Islet precursor cell (in vitro differentiated cells): ENCODE data around the gene CCDC14.
A peak's percentile ranks its signal among the peaks of the same experiment; 100 is the strongest.
"Not testable (repeated sequence)": the region's sequence is repeated elsewhere in the genome, so short reads cannot be mapped to it uniquely, and the experiment has no call there.

ENCODE experiments used
- DNase-seq: peaks from one replicate; pipeline ENCODE4 v3.0.0-alpha.2; 2018

Gene CCDC14

GRCh38 chr3:123899300-123899865 is 61.6 kb downstream of the CCDC14 start:
- DNase-seq = no peak

DNA sequence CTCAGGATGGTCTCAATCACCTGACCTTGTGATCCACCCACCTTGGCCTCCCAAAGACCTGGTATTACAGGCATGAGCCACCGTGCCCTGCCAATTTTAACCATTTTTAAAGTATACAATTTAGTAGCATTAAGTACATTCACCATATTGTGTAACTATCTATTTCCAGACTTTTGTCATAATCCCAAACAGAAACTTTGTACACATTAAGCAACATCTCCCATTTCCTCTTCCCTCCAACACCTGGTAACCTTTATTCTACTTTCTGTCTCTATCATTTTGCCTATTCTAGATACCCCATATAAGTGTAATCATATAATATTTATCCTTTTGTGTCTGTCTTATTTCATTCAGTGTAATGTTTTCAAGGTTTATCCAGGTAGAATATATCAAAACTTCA is 68.0 kb downstream of the CCDC14 start:
- DNase-seq = no peak

DNA sequence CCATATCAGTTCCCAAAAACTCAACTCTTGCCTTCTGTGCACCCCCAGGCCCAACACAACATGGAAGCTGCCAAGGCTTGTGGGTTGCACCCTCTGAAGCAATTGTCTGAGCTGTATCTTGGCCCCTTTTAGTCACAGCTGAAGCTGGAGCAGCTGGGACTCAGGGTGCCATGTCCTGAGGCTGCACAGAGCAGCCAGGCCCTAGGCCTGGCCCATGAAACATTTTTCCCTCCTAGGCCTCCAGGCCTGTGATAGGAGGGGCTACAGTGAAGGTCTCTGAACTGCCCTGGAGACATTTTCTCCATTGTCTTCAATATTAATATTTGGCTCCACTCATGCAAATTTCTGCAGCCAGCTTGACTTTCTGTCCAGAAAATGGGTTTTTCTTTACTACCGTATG is 68.8 kb downstream of the CCDC14 start:
- no peak for DNase-seq

GRCh38 chr3:123890991-123891390 is 70.0 kb downstream of the CCDC14 start:
- DNase-seq = not testable (repeated sequence)

DNA sequence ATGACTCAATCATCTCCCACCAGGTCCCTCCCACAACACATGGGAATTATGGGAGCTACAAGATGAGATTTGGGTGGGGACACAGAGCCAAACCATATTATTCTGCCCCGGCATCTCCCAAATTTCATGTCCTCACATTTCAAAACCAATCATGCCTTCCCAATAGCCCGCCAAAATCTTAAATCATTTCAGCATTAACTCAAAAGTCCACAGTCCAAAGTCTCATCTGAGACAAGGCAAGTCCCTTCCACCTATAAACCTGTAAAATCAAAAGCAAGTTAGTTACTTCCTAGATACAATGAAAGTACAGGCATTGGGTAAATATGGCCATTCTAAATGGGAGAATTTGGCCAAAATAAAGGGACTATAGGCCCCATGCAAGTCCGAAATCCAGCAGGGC is 70.9 kb downstream of the CCDC14 start:
- not testable (repeated sequence) for DNase-seq

GRCh38 chr3:123884993-123885392 is 76.0 kb downstream of the CCDC14 start:
- DNase-seq = no peak

DNA sequence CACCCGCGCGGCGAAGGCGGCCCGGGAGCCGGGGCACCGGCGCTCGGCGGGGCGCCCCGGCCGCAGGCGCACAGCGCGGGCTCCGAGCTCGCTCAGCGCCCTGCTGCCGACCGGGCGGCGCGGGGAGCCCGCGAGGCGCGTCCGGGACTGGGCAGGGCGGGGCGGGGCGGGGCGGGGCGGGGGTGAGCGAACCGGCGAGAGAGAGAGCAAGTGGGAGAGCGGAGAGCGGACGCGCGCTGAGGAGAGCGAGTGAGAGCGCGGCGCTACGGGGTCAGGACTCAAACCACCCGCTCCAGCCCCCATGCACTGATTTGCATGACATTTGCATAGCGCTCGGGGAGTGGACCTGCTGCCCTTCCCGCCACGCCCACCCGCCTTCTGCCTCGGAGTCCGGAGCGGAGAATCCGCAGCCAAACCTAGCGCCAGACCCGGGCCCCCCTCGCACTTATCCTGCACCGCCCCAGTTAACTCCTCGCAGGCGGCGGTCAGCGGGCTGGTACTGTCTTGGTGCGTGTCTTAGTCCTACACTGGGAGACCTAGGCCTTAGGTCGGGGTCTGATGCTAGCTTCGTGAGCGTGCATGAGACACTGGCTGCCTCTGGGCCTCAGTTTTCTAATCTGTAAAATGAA is 76.7 kb downstream of the CCDC14 start, which contains the start of gene MYLK:
MYLK (minus strand) TSS at position 130 of the 629 bp plus-strand sequence. CDS start 90,491 bp downstream, outside the sequence.
- DNase-seq = peak; percentile 99

- peak; percentile 63 for DNase-seq
Measured at GRCh38 chr3:123883701-123884202, 77.3 kb downstream of the CCDC14 start.

DNA sequence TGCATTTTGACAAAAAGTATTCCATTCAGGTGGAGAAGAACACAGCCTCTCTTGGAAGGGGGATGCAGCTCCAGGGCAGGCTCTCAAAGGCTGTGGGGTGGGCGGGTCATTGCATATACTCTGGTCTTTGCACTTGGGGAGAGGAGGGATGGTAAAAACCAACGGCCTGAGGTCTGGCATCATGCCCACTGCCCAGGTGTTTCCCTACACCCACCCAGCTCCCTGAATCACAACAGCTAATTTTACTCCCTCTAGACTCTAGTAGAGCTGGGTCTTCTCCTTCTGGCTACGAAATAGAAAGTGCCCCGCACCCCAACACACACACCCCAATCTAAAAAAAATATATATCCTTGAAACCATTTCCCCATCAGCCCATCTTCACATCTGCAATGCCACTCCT is 77.9 kb downstream of the CCDC14 start:
- no peak for DNase-seq

DNA sequence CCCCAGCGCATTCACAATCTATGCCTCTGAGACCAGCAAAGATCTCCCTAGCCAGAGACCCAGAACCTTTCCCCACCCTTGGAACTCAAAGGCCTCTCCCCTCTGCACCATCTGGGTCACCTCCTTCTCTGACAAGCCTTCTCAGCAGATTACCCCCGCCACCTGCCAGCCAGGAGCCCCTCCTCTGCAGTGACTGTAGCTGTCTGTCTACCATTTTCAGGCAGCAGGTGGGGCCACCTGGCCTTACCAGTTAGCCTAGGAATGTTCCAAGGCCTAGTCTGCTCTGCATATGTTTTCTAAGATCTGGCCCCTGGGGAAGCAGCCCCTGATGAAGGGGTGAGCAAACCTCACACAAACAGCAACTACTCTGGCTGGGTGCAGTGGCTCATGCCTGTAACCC is 79.3 kb downstream of the CCDC14 start:
- DNase-seq = no peak

- peak; percentile 62 for DNase-seq
Measured at GRCh38 chr3:123880998-123881561, 79.9 kb downstream of the CCDC14 start.

- DNase-seq = no peak
Measured at GRCh38 chr3:123878807-123879206, 82.2 kb downstream of the CCDC14 start.

DNA sequence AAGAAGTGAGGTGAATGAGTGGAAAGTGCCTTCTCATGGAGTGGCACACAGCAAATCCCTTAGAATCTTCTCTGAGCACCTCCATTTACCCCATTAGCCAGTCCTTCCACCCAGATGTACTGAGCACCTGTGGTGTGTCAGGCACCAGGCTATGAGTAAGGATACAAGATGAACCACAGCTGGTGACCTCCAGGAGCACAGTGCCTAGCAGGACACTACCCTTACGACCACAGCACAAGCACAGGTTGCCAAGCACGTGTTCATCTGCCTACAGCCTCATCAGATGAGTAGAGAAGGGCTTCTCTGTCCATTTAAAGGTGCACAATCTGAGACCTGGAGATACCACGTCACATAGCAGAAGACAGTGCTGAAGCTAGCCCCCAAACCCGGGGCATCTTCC is 83.1 kb downstream of the CCDC14 start:
- no peak for DNase-seq

DNA sequence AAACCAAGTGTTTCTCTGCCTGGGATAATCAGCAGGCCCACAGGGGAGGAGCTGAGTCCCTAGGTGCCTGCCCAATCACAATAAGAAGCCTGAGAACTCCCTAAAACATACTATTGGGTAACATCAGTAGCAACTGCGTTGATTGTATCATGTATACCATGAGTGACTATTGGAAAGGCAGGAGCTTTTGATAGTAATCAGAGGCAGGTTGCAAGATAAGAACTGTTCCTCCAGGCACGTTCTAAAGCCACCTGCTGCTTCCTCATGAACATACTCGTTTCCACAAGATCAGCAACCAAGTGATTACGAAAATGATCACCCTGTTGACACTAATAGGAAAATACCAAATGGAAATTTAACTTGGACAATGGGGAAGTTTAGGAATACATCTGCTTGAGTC is 83.6 kb downstream of the CCDC14 start:
- no peak for DNase-seq

DNA sequence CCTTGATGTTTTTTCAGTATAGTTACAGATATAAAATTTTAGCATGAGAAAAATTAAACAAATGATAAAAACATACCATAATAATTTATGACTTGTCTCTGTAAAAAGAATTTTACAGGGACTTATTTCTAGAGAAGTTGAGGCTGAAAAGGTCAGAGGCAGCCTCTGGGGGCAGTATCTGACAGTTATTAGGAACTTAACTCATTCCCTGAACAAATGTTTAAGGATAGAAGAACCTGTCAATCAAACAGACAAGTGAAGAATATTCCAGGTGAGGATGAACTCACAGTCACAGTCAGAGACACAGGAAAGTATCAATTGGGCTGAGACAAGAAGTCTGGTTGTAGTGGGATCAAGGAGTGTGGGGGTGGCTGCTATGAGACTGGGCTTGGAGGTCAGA is 84.2 kb downstream of the CCDC14 start:
- no peak for DNase-seq

DNA sequence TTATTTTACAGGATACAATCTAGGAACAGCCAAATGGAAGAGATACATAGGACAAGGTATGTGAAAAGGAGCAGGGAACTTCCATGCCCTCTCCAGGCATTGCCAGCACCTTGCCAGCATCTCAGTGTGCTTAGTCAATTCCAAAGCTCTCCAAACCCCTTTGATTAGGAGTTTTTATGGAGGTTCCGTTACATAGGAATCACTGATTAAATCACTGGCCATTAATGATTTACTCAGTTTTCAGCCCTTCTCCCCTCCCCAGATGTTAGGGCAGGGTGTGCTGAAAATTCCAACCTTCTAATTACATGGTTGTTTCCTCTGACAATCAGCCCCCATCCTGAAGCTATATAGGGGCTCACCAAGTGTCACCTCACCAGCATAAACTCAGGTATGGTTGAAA is 88.4 kb downstream of the CCDC14 start:
- no peak for DNase-seq

- no peak for DNase-seq
Measured at GRCh38 chr3:123871946-123872345, 89.1 kb downstream of the CCDC14 start.

GRCh38 chr3:123870033-123870432 is 91.0 kb downstream of the CCDC14 start:
- DNase-seq = no peak

- DNase-seq = no peak
Measured at GRCh38 chr3:123869165-123869564, 91.9 kb downstream of the CCDC14 start.

DNA sequence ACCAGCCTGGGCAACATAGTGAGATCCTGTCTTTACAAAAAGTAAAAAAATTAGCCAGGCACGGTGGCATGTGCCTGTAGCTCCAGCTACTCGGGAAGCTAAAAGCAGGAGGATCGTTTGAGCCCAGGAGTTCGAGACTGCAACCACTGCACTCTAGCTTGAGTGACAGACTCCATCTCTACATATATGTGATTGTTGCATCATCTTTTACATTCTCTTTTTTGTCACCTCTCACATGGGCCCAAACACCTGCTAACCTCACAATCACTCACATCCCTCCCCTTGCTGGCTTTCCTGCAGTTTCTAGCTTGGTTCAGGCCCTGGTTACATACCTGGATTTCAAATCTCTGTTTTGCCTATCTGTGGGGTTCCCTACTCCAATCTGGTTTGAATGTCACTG is 96.3 kb downstream of the CCDC14 start:
- DNase-seq = no peak
